ENCODE measurements around the gene VAT1.
A peak's percentile ranks its signal among the peaks of the same experiment; 100 is the strongest.

VAT1 gene

GRCh38 chr17:43024407-43025289 is 2.5 kb upstream of the VAT1 start, which contains the start of gene RND2:
Gene RND2 (plus strand): TSS chr17:43025231. CDS start chr17:43025348, 117 bp downstream.
- Histone ChIP-seq H3K27ac (ENCODE audit: low read depth, low read length) (peak within 1 kb of the TSS; percentile 70), H3K9ac (ENCODE audit: low read length) (peak within 1 kb of the TSS; percentile 54), H3K27me3 (ENCODE audit: control insufficient read depth, insufficient read depth, low read length) (no peaks in the 10 kb centered on the region), H3K4me3 (ENCODE audit: low read length) (peak within 1 kb of the TSS; percentile 78), H3K4me1 (ENCODE audit: control insufficient read depth, insufficient read depth, low read length) (peaks cover 6% of the 10 kb centered on the region), H3K36me3 (ENCODE audit: control insufficient read depth, insufficient read depth, low read length) (no peaks in the 10 kb centered on the region)

GRCh38 chr17:43020789-43021740 is 1.1 kb downstream of the VAT1 start:
- H3K27me3 ChIP-seq (ENCODE audit: control insufficient read depth, insufficient read depth, low read length): no peaks in the 10 kb centered on the region
- peak overlapping the region; percentile 99 for H3K4me3 ChIP-seq (ENCODE audit: low read length)
- H3K36me3 ChIP-seq (ENCODE audit: control insufficient read depth, insufficient read depth, low read length): peaks cover 8% of the 10 kb centered on the region
- peaks cover 13% of the 10 kb centered on the region for H3K4me1 ChIP-seq (ENCODE audit: control insufficient read depth, insufficient read depth, low read length)
- peak overlapping the region; percentile 70 for H3K9ac ChIP-seq (ENCODE audit: low read length)
- peak overlapping the region; percentile 82 for H3K27ac ChIP-seq (ENCODE audit: low read depth, low read length)

DNA sequence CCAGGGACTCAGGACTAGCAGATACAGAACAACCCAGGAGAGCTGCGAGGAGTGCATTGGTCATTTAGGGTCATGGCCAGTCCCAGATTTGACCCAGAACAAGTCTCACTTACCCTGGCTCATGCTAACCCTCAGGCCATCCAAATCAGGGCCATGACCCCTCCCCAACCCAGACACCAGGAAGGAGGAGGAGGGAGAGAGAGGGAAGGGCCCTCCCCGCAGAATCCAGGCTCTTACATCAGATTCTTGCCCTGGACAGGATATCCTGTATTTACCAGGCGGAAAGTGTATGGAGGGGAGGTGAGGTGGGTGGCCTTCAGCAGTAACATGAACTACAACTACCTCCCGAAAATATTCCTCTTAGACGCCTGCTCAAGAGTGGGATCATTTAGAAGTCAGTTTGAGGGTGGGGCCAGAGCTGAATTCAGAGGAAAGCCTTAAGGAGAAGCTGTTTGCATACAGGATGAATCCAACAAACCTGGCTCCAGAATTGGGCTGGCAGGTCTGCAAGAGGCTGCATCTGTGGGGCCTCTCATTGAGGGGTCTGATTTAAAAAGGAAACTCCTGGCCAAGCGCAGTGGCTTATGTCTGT is 2.1 kb downstream of the VAT1 start:
- Histone ChIP-seq H3K27ac (ENCODE audit: low read depth, low read length) (peak overlapping the region; percentile 50), H3K36me3 (ENCODE audit: control insufficient read depth, insufficient read depth, low read length) (peaks cover 8% of the 10 kb centered on the region), H3K27me3 (ENCODE audit: control insufficient read depth, insufficient read depth, low read length) (no peaks in the 10 kb centered on the region), H3K4me3 (ENCODE audit: low read length) (no peak overlapping the region), H3K9ac (ENCODE audit: low read length) (no peak overlapping the region), H3K4me1 (ENCODE audit: control insufficient read depth, insufficient read depth, low read length) (peaks cover 13% of the 10 kb centered on the region)

DNA sequence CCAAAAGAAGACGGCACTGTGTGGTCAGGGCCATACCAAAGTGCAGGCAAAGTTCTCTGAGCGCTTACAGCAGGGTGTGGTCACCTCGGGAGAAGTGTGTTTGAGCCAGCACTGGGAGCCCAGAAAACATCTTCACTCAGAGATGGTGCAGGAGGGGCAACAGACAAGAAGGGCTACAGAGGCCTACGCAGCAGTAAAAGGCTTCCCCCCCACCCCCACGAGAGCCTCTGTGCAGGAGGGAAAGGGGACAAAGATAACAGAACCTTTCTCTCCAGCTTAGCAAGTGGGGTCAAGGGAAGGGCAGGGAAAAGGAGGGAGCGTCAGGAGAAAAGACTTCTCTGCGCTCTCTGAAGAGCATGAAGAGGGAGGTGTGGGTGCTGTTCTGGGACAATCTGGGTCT is 2.8 kb downstream of the VAT1 start:
- H3K27me3 ChIP-seq (ENCODE audit: control insufficient read depth, insufficient read depth, low read length): no peaks in the 10 kb centered on the region
- H3K36me3 ChIP-seq (ENCODE audit: control insufficient read depth, insufficient read depth, low read length): peaks cover 12% of the 10 kb centered on the region
- peak overlapping the region; percentile 50 for H3K27ac ChIP-seq (ENCODE audit: low read depth, low read length)
- H3K4me1 ChIP-seq (ENCODE audit: control insufficient read depth, insufficient read depth, low read length): peaks cover 13% of the 10 kb centered on the region
- no peak overlapping the region for H3K9ac ChIP-seq (ENCODE audit: low read length)
- H3K4me3 ChIP-seq (ENCODE audit: low read length): peak overlapping the region; percentile 41

- peaks cover 13% of the 10 kb centered on the region for H3K4me1 ChIP-seq (ENCODE audit: control insufficient read depth, insufficient read depth, low read length)
- H3K27ac ChIP-seq (ENCODE audit: low read depth, low read length): no peak overlapping the region
- H3K9ac ChIP-seq (ENCODE audit: low read length): no peak overlapping the region
- peak overlapping the region; percentile 18 for H3K4me3 ChIP-seq (ENCODE audit: low read length)
- H3K27me3 ChIP-seq (ENCODE audit: control insufficient read depth, insufficient read depth, low read length): no peaks in the 10 kb centered on the region
- H3K36me3 ChIP-seq (ENCODE audit: control insufficient read depth, insufficient read depth, low read length): peaks cover 12% of the 10 kb centered on the region
These were observed 3.3 kb downstream of the VAT1 start for GRCh38 chr17:43018932-43019331.

DNA sequence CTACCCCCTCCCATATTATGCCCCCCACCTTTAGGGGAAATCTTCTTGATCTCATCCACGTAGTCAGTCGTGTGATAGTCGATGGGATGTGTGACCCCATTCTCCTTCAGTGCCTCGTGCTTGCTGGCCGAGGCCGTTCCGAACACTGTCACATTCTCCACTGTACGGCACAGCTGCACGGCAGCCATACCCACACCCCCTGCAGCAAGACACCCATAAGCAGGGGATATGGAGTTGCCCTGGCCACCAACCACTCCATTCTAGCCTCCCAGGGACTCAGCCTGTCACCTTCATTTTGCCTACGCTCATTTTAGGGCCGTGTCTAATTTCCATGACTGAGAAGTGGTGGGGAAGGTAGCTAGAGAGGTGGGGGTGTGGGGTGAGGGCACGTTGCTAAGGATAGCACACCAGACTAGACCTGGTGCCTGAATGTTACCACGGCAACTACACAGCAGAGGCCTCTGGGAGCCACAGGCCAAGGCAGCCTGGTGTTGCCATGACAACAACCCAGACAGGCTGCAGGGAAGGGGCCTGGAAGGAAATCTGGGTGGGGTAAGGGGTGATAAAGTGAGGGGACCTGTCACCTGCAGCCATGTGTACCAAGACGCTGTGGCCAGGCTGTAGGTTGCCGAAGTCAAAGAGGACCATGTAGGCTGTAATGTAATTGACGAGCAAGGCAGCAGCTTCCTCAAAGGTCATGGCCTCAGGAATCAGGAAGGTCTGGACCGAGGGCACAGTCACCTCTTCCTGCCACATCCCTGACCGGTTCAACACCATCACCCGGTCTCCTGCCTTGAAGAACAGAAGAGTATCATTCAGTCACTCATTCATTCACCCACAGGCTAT is 4.0 kb downstream of the VAT1 start:
- Histone ChIP-seq H3K36me3 (ENCODE audit: control insufficient read depth, insufficient read depth, low read length) (peaks cover 16% of the 10 kb centered on the region), H3K27me3 (ENCODE audit: control insufficient read depth, insufficient read depth, low read length) (no peaks in the 10 kb centered on the region), H3K9ac (ENCODE audit: low read length) (no peak overlapping the region), H3K4me1 (ENCODE audit: control insufficient read depth, insufficient read depth, low read length) (peaks cover 13% of the 10 kb centered on the region), H3K27ac (ENCODE audit: low read depth, low read length) (no peak overlapping the region), H3K4me3 (ENCODE audit: low read length) (peak overlapping the region; percentile 18)

DNA sequence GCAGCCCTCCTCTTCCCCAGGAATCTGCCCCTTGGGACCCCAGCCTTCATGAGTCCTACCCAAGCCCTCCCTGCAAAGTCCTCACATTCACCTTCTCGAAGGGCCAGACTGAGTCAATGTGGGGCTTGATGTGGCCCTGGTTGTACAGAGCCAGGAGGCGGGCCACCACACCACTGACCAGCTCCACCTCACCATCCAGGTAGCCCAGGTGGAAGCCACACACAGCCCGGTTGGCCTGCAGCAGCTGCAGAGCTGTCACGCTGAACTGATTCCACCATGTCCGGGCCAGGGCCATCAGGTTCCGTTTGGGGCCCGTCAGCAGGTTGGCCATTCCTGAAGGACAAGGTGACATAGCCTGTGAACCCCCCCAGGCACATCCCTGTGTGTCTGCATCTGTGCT is 6.0 kb downstream of the VAT1 start:
- Histone ChIP-seq H3K27ac (ENCODE audit: low read depth, low read length) (no peak overlapping the region), H3K4me1 (ENCODE audit: control insufficient read depth, insufficient read depth, low read length) (peaks cover 13% of the 10 kb centered on the region), H3K9ac (ENCODE audit: low read length) (no peak overlapping the region), H3K27me3 (ENCODE audit: control insufficient read depth, insufficient read depth, low read length) (no peaks in the 10 kb centered on the region), H3K4me3 (ENCODE audit: low read length) (no peak overlapping the region), H3K36me3 (ENCODE audit: control insufficient read depth, insufficient read depth, low read length) (peaks cover 21% of the 10 kb centered on the region)

- Histone ChIP-seq H3K27me3 (ENCODE audit: control insufficient read depth, insufficient read depth, low read length) (no peaks in the 10 kb centered on the region), H3K4me1 (ENCODE audit: control insufficient read depth, insufficient read depth, low read length) (peaks cover 13% of the 10 kb centered on the region), H3K9ac (ENCODE audit: low read length) (no peak overlapping the region), H3K4me3 (ENCODE audit: low read length) (no peak overlapping the region), H3K36me3 (ENCODE audit: control insufficient read depth, insufficient read depth, low read length) (peaks cover 21% of the 10 kb centered on the region), H3K27ac (ENCODE audit: low read depth, low read length) (no peak overlapping the region)
These were observed 6.6 kb downstream of the VAT1 start for GRCh38 chr17:43015579-43015978.

DNA sequence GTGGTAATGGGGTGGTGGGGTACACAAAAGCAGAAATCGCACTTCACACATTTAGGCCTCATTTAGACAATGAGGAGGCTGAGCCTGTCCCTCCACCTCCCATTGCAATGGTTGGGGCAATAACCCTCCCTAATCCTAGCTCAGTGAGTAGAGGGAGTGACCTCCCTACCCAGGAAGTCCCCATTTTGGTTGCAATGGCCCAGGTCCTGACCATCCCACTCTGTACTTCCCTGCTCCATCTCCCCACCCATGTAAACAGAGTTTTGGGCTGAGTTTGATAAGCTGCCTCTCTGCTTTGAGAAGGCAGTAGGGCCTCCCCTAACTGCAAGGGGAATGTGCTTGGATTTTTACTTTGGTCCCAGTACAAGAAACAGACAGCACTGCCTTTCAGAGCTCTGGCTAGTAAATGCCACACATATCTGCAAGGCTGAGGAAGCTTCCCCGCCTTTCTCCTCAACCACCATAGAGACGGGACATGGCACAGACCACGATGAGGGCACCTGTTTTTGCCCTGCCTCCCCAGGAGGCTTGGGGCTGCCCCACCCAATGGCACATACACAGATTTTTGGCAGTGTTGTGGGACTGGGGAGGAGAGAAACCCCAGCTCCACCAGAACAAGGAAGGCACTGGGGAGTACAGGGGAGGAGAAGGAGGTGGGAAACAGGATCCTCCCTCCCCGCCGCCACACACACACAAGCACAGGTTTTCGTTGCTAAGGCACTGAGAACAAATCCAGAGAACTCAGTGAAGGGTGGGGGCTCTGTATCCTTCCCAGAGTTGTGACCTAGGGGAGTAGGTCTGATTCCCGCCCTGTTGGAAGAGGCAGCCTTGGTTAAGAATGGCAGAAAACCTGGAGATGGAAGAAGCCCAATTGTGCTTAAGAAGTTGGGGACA is 7.3 kb downstream of the VAT1 start:
- H3K4me1 ChIP-seq (ENCODE audit: control insufficient read depth, insufficient read depth, low read length): peaks cover 9% of the 10 kb centered on the region
- peaks cover 21% of the 10 kb centered on the region for H3K36me3 ChIP-seq (ENCODE audit: control insufficient read depth, insufficient read depth, low read length)
- H3K4me3 ChIP-seq (ENCODE audit: low read length): no peak overlapping the region
- H3K27me3 ChIP-seq (ENCODE audit: control insufficient read depth, insufficient read depth, low read length): no peaks in the 10 kb centered on the region
- H3K27ac ChIP-seq (ENCODE audit: low read depth, low read length): no peak overlapping the region
- no peak overlapping the region for H3K9ac ChIP-seq (ENCODE audit: low read length)

- peaks cover 21% of the 10 kb centered on the region for H3K36me3 ChIP-seq (ENCODE audit: control insufficient read depth, insufficient read depth, low read length)
- no peak overlapping the region for H3K4me3 ChIP-seq (ENCODE audit: low read length)
- no peak overlapping the region for H3K9ac ChIP-seq (ENCODE audit: low read length)
- no peaks in the 10 kb centered on the region for H3K27me3 ChIP-seq (ENCODE audit: control insufficient read depth, insufficient read depth, low read length)
- peaks cover 5% of the 10 kb centered on the region for H3K4me1 ChIP-seq (ENCODE audit: control insufficient read depth, insufficient read depth, low read length)
- H3K27ac ChIP-seq (ENCODE audit: low read depth, low read length): no peak overlapping the region
These were observed 8.1 kb downstream of the VAT1 start for GRCh38 chr17:43014020-43014648.

All from rectal smooth muscle tissue (tissue), 1 donor.